Keratinocyte (primary cell): ENCODE measurements around the gene DDIT4L. TPM values are rescaled to one million over a fixed set of nuclear protein-coding genes. Genes with fewer than 3 reads are reported as not detected.

Experiments
- DNase-seq: peaks from one replicate; pipeline ENCODE4 v3.0.0-alpha.2; 2011; ENCODE audit warnings: low read depth, missing footprints, low spot score
- FAIRE-seq: peaks from 2 replicates; lab custom pipeline; 2011; peaks lifted over from hg19 to GRCh38; lab: Jason Lieb, UNC
- H2AFZ ChIP-seq: 2 replicates; pipeline ENCODE4 v1.6.0; 2012; ENCODE audit warnings: low read length, control low read depth, inconsistent platforms; ENCODE audit not compliant: control insufficient read depth
- H3K27ac ChIP-seq: 2 replicates; pipeline ENCODE4 v1.5.1; 2011; ENCODE audit warnings: low read length; ENCODE audit not compliant: control insufficient read depth, insufficient read depth
- H3K27me3 ChIP-seq: 3 replicates; pipeline ENCODE4 v1.6.0; 2011; ENCODE audit warnings: low read length; ENCODE audit not compliant: control insufficient read depth, insufficient read depth; ENCODE audit errors: extremely low read depth
- H3K36me3 ChIP-seq, 2 experiments: 2 replicates in 1 of 2; 3 replicates in 1 of 2; pipeline ENCODE4 v1.5.1; 2011; ENCODE audit warnings: low read length in 2 of 2, mild to moderate bottlenecking in 1 of 2; ENCODE audit not compliant: control insufficient read depth in 2 of 2, insufficient read depth in 2 of 2; ENCODE audit errors: extremely low read depth in 1 of 2
- H3K4me1 ChIP-seq: 3 replicates; pipeline ENCODE4 v1.5.1; 2011; ENCODE audit warnings: low read length; ENCODE audit not compliant: control insufficient read depth, insufficient read depth; ENCODE audit errors: extremely low read depth
- H3K4me2 ChIP-seq: 3 replicates; pipeline ENCODE4 v1.6.0; 2011; ENCODE audit warnings: low read depth, low read length; ENCODE audit not compliant: control insufficient read depth, insufficient read depth; ENCODE audit errors: extremely low read depth
- H3K4me3 ChIP-seq, 3 experiments: fragments of 200-600 bp in 1 of 3; sonication (generic) in 1 of 3; 2 replicates in 2 of 3; 3 replicates in 1 of 3; pipeline ENCODE4 v1.5.1; 2011 to 2016; ENCODE audit warnings: low read length in 3 of 3, mild to moderate bottlenecking in 3 of 3, control low read depth in 2 of 3, inconsistent platforms in 1 of 3, low read depth in 1 of 3, mixed read lengths in 1 of 3, mixed run types in 1 of 3, moderate library complexity in 1 of 3; ENCODE audit not compliant: control insufficient read depth in 2 of 3, insufficient read depth in 2 of 3; ENCODE audit errors: extremely low read depth in 1 of 3
- H3K79me2 ChIP-seq: 2 replicates; pipeline ENCODE4 v1.6.0; 2012; ENCODE audit warnings: low read length; ENCODE audit not compliant: control insufficient read depth, insufficient read depth
- H3K9ac ChIP-seq: 3 replicates; pipeline ENCODE4 v1.6.0; 2011; ENCODE audit warnings: low read length; ENCODE audit not compliant: control insufficient read depth, insufficient read depth; ENCODE audit errors: extremely low read depth
- H3K9me1 ChIP-seq: 3 replicates; pipeline ENCODE4 v1.6.0; 2011; ENCODE audit warnings: low read length; ENCODE audit not compliant: control insufficient read depth, insufficient read depth; ENCODE audit errors: extremely low read depth
- H3K9me3 ChIP-seq: 2 replicates; pipeline ENCODE4 v1.5.1; 2012; ENCODE audit warnings: low read depth, low read length; ENCODE audit not compliant: control insufficient read depth
- H4K20me1 ChIP-seq: 3 replicates; pipeline ENCODE4 v1.6.0; 2011; ENCODE audit warnings: low read length; ENCODE audit not compliant: control insufficient read depth, insufficient read depth; ENCODE audit errors: extremely low read depth
- CTCF ChIP-seq, 3 experiments: IDR thresholded peaks in 1 of 3; conservative IDR thresholded peaks in 1 of 3; optimal IDR thresholded peaks in 1 of 3; 2 replicates in 2 of 3; 3 replicates in 1 of 3; pipeline versions ENCODE3 to v1.5.1; 2011; ENCODE audit warnings: low read length in 3 of 3, mild to moderate bottlenecking in 3 of 3, moderate library complexity in 2 of 3, control low read depth in 1 of 3, inconsistent platforms in 1 of 3; ENCODE audit not compliant: insufficient read depth in 2 of 3; ENCODE audit errors: extremely low read depth in 1 of 3
- EZH2 ChIP-seq: IDR thresholded peaks from one replicate; pipeline ENCODE4 v1.6.1; 2012; ENCODE audit warnings: inconsistent platforms, mild to moderate bottlenecking, low read length, moderate library complexity
- dilution Hi-C: fragments of 300-500 bp; cut with MboI; formaldehyde crosslinking; loops from one replicate; pipeline ENCODE4 v1.7.0; 2020; ENCODE audit warnings: low sequenced_read_pairs; ENCODE audit not compliant: extremely low pct_ligation_motif_present
- polyA plus RNA-seq, 5 experiments: library from polyadenylated mRNA; depleted of rRNA in 3 of 5; stranded (reverse) in 3 of 5; stranded (forward) in 1 of 5; unstranded in 1 of 5; fragments of >200 nt; gene quantifications; 1 replicate in 1 of 5; 2 replicates in 3 of 5; 3 replicates in 1 of 5; pipeline versions ENCODE4 v1.2.1 to v1.2.3, GENCODE V29; 2011 to 2012; ENCODE audit warnings: missing spikeins in 2 of 5, low read depth in 1 of 5, low replicate concordance in 1 of 5

DDIT4L gene
- polyA plus RNA-seq, 1 donor (not counting 4 experiments of a cell fraction or from before 2014, with no cell fraction given) = 0.46 TPM

- Histone ChIP-seq H3K9ac (no peak overlapping the region), H3K27ac (no peak overlapping the region), H3K79me2 (no peaks in the 10 kb centered on the region), H3K9me1 (no peaks in the 10 kb centered on the region), H3K9me3 (no peaks in the 10 kb centered on the region), H3K27me3 (no peaks in the 10 kb centered on the region), H3K4me1 (no peaks in the 10 kb centered on the region), H3K36me3 (no peaks in the 10 kb centered on the region), H2AFZ (no peak overlapping the region), H3K4me3 (no peak overlapping the region), H4K20me1 (no peaks in the 10 kb centered on the region), H3K4me2 (no peak overlapping the region)
- no peak for FAIRE-seq
- dilution Hi-C loops = no loop called here
- TF ChIP-seq EZH2 (no peak), CTCF (optimal IDR thresholded peaks at IDR 0.05 in 1 of 3, IDR thresholded peaks at IDR 0.05 in 1 of 3, conservative IDR thresholded peaks at IDR 0.05 in 1 of 3; ENCODE audit: extremely low read depth in 1 of 3, insufficient read depth in 2 of 3, low read length in 3 of 3) (no peak)
- DNase-seq = no peak
Observed at GRCh38 chr4:100175858-100176257, 14.4 kb downstream of the DDIT4L start.

- Histone ChIP-seq H3K36me3 (no peaks in the 10 kb centered on the region), H3K27me3 (no peaks in the 10 kb centered on the region), H2AFZ (no peak overlapping the region), H3K79me2 (no peaks in the 10 kb centered on the region), H3K4me3 (no peak overlapping the region), H3K9me1 (no peaks in the 10 kb centered on the region), H3K4me2 (no peak overlapping the region), H3K9me3 (no peaks in the 10 kb centered on the region), H4K20me1 (no peaks in the 10 kb centered on the region), H3K9ac (no peak overlapping the region), H3K27ac (no peak overlapping the region), H3K4me1 (no peaks in the 10 kb centered on the region)
- dilution Hi-C loops = no loop called here
- FAIRE-seq (no peak), DNase-seq (no peak)
- TF ChIP-seq CTCF (optimal IDR thresholded peaks at IDR 0.05 in 1 of 3, IDR thresholded peaks at IDR 0.05 in 1 of 3, conservative IDR thresholded peaks at IDR 0.05 in 1 of 3; ENCODE audit: extremely low read depth in 1 of 3, insufficient read depth in 2 of 3, low read length in 3 of 3) (no peak), EZH2 (no peak)
Observed at GRCh38 chr4:100174985-100175383, 15.3 kb downstream of the DDIT4L start.
